ENCODE data around the gene COLQ.

- no peak for TF ChIP-seq POLR2A (IDR thresholded peaks at IDR 0.05)
- TF ChIP-seq CTCF (IDR thresholded peaks at IDR 0.05) = no peak
These were observed 100.6 kb downstream of the COLQ start for GRCh38 chr3:15420871-15421270.

All from lower leg skin (tissue), 3 donors.